GM19324 (cell line): Measurements from ENCODE around the gene KLK14.

Experiments
- ATAC-seq: cut with Tn5 transposase; IDR thresholded peaks from one replicate; pipeline ENCODE4 v1.9.1; 2021; ENCODE audit warnings: mild to moderate bottlenecking, moderate library complexity; ENCODE audit not compliant: unreplicated experiment, low FRiP score

Gene KLK14

GRCh38 chr19:51082611-51083010 lies at the start of gene KLK14:
TSS of gene KLK14 (minus strand) at chr19:51082887. CDS start at chr19:51082614, 273 bp downstream.
- no peak for ATAC-seq

DNA sequence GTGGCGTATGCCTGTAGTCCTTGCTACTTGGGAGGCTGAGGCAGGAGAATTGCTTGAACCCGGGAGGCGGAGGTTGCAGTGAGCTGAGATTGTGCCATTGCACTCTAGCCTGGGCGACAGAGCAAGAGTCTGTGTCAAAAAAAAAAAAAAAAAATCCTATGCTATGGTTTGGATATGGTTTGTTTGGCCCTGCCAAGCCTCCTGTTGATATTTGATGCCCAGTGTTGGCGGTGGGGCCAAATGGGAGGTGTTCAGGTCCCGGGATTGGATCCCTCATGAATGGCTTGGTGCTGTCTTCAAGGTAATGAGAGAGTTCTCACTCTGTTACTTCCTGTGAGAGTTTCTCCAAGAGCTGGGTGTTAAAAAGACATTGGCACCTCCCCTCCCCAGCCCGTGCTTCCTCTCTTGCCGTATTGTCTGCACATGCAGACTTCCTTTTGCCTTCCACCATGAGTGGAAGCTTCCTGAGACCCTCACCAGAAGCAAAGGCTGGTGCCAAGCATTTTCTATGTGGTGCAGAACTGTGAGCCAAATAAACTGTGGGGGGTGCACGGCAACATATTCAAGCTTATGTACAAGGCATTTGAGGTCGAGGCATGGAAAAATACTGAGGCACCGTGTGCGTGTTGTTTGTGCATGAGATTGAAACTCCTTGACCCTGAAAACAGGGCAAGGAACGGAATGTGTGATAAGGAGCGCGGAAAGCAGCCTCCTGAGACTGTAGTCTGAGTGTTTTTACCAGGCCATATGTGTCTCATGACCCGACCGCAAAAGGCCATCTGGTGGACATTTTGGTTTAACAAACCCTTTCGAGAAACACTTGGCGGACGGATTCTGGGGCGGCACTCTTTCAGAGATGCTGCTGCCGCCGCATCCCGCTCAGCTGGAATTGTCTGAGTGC lies 49.3 kb upstream of the KLK14 start:
- ATAC-seq, result no peak

DNA sequence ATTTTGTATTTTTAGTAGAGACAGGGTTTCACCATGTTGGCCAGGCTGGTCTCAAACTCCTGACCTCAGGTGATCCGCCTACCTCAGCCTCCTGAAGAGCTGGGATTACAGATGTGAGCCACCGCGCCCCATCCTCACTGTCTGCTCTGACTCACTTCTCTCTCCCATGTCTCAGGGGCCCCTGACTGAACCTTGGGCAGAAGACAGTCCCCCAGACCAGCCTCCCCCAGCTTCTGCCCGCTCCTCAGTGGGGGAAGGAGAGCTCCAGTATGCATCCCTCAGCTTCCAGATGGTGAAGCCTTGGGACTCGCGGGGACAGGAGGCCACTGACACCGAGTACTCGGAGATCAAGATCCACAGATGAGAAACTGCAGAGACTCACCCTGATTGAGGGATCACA lies 47.0 kb upstream of the KLK14 start:
- ATAC-seq, result no peak

- ATAC-seq, result no peak
These were observed 45.5 kb upstream of the KLK14 start for GRCh38 chr19:51128227-51128626.

- no peak for ATAC-seq
These were observed 45.1 kb upstream of the KLK14 start for GRCh38 chr19:51127755-51128154.

DNA sequence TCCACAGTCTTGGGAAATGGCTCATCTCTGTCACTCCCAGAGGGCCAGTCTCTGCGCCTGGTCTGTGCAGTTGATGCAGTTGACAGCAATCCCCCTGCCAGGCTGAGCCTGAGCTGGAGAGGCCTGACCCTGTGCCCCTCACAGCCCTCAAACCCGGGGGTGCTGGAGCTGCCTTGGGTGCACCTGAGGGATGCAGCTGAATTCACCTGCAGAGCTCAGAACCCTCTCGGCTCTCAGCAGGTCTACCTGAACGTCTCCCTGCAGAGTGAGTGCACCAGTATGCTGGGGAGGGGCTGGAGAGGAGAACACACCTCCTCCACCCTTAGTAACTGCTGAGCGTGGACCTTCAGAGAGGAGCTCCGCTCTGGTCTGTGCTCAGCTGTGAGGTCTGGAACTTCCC lies 44.3 kb upstream of the KLK14 start:
- no peak for ATAC-seq

DNA sequence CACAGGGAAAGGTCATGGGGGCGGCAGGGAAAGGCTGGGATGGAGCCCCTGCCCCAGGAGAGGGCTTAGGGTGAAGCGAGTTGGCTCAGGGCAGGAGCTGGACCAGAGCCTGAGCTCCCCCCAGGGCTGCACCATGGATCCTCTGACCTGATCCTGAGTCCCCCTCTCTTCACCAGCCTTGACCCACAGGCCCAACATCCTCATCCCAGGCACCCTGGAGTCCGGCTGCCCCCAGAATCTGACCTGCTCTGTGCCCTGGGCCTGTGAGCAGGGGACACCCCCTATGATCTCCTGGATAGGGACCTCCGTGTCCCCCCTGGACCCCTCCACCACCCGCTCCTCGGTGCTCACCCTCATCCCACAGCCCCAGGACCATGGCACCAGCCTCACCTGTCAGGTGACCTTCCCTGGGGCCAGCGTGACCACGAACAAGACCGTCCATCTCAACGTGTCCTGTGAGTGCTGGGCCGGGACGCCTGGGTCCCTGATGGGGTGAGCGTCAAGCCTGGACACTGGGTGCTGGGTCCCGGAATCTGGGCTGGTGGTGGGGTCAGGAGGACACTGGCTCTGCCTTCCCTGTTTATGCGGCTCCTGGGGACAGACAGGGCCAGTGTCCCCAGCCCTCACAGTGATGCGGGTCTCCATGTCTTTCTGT lies 42.9 kb upstream of the KLK14 start:
- ATAC-seq, result no peak

DNA sequence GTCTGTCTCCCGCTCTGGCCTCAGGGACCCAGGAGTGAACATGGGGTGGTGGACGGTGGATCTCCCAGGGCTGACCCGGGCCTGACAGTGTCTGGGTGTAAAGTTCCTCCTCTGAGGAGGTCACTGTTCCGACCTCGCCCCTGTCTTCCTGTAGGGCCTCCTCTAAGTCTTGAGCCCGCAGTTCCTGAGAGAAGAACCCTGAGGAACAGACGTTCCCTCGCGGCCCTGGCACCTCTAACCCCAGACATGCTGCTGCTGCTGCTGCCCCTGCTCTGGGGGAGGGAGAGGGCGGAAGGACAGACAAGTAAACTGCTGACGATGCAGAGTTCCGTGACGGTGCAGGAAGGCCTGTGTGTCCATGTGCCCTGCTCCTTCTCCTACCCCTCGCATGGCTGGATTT lies 42.0 kb upstream of the KLK14 start, which contains the start of gene SIGLEC9:
SIGLEC9 (plus strand) TSS at position 178 of the 400 bp plus-strand sequence; CDS start at position 247, 69 bp downstream.
- no peak for ATAC-seq

DNA sequence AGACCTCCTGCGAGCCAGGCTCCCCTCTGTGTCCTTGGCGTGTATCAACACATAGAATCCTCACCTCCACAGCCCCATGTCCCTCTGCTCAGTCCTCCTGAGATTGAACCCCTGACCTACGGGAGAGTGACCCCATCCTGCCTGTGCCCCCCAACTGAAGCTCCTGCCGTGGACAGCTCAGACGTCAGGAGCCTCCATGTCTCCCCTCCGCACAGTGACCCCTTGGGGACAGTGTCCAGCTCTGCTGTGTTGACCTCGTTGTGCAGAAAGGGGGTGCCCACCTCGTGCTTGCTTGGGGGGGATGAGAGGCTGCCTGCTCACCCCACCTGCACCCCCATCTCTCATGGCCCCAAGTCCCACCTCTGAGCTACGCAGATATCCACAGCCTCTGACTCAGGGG lies 41.5 kb upstream of the KLK14 start:
- ATAC-seq, result no peak

DNA sequence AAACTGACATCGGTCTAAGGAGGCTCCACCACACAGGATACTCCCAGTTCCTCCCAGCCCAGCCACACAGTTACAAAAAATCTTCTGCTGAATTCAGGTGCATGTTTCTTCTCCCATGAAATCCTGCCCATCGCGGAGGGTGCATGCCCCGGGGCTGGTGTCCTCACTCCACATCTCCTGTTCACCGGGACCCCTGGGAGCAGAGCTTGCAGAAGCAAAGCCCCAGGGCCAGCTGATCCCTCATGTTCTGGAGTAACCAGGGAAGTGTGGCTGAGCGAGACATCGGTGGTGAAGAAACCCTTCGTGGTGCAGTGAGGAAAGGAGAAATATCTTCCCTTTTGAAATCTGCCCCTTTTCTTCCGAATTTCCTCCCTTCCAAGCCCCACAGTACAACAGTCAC lies 41.1 kb upstream of the KLK14 start:
- no peak for ATAC-seq

GRCh38 chr19:51123381-51123800 lies 40.7 kb upstream of the KLK14 start:
- no peak for ATAC-seq

DNA sequence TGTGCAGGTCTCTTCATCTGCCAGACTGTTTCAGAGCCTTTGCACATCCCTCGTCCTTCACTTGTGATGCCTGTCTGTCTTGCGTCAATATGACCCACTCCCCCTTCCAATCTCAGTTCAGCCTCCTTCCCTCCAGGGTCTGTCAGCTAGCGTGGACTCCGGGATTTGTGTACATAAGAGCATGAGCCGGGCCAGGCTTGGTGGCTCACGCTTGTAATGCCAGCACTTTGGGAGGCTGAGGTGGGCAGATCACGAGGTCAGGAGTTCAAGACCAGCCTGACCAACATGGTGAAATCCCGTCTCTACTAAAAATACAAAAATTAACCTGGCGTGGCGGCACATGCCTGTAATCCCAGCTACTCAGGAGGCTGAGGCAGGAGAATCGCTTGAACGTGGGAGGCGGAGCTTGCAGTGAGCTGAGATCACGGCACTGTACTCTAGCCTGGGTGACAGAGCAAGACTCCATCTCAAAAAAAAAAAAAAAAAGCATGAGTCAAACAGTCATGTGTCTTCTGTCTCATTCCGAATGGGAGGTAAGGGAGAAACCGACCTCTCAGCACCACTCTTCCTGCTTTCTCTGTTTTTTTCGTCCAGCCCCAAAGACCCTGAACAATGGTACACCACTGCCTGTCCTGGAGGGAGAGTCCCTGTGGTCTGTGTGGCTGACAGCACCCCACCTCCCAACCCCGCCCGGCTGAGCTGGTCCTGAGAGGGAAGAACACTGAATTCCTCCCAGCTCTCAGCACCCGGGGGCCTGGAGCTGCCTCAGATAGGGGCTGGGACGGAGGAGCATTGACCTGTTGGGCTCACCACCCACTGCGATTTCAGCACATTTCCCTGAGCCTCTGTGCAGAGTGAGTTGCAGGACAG lies 39.7 kb upstream of the KLK14 start:
- ATAC-seq, result no peak

DNA sequence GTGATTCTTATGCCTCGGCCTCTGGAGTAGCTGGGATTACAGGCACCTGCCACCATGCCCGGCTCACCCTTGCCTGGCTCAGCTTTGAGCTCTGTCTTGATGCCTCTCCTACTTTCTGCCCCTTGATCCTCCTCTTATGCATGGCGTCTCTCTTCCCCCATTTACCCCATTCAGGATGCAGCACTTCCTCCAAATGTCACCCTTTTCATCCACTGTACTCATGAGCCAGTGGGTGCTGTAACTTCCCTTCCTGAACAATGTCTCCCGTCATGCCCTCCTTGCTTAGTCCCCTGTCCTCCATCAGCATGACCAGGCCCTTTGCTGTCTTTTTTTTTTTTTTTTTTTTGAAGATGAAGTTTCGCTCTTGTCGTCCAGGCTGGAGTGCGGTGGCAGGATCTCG lies 38.6 kb upstream of the KLK14 start:
- no peak for ATAC-seq

DNA sequence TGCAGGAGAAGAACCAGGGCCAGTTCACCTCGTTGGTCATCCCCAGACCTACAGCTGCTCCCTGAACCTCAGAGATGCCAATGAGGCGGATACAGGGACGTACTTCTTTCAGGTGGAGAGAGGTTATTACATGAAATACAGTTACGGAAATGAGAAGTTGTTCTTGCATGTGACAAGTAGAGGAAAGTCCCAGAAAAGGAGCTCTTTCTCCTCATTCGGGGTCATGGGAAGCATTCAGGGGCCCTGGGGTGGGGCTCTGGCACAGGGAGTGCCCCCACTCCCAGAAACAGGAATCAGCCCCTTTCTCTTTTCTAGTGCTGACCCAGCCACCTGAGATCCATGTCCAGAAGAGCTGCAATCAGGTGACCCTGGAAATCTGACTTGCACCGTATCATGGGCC lies 37.5 kb upstream of the KLK14 start:
- ATAC-seq, result no peak

DNA sequence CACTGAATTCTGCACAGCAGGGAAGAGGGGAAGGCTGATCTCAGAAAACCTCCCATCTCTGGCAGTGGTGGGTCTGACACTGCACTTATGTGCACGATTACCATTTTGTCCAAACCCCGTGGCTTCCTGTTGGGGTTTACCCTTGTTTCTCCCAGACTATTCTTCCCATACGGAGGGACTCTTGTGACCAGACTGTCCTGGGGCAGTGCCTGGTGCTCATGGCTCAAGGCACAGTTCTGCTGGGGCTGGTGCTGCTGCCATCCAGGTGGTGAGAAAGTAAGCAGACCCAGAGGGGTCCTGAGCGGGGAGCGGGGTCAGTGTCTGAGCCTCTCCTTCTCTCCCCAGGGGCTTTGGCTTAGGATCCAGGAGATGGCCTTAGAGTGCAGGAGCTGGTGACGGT lies 36.9 kb upstream of the KLK14 start:
- ATAC-seq, result no peak

DNA sequence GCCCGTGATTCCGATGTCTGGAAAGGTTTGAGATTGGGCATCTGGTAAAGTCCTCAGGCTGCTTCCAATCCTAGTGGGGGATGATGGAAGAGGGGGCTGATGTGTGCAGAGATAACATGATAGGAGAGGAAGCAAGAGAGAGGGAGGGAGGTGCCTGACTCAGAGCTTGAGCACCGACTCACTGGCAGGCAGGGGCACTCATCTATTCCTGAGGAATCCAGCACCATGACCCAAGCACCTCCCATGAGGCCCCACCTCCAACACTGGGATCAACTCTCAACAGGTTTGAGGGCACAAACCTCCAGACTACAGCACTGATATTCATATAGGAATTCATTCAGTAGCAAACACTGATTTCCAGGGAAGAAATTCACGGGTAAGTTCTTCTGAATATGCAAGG lies 36.4 kb upstream of the KLK14 start:
- ATAC-seq, result no peak

- ATAC-seq, result no peak
These were observed 34.1 kb upstream of the KLK14 start for GRCh38 chr19:51116736-51117286.

GRCh38 chr19:51114087-51114729 lies 31.5 kb upstream of the KLK14 start:
- no peak for ATAC-seq

DNA sequence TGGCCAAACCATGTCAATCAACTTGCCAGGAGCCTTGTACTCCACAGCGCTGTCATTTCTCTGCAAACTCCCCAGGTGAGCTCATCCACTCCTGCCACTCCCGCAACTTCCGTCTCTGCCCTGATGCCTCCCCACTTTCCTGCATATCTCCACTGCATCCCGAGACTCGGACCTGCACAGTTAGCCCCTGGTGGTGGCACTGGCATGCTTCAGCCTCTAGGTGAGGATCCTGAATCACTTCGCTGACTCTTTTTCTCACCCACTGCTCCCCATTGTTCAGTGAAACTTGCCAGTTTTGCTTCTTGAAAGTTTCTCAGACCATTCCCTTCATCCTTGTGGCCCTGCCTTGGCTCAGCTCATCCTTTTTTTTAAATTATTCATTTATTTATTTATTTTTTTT lies 28.9 kb upstream of the KLK14 start:
- no peak for ATAC-seq

DNA sequence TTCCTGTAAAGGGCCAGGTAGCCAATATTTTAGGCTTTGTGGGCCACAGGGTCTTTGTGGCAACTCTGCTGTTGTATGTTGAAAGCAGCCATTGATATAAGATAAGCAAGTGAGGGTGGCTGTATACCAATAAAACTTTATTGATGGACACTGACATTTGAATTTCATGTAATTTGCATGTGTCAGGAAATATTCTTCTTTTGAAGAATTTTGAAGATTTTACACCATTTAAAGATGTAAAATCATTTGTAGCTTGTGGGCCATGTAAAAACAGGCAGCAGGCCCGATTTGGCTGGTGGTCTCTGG lies 27.9 kb upstream of the KLK14 start:
- ATAC-seq, result no peak
